Left kidney (tissue), 2 donors: Measurements from ENCODE around the gene RRP15. TPM values are rescaled to one million over a fixed set of nuclear protein-coding genes. Genes with fewer than 3 reads are reported as not detected.

Experiments used
- DNase-seq: peaks from one replicate; pipeline ENCODE4 v3.0.0-alpha.2; 2013
- polyA plus RNA-seq: library from polyadenylated mRNA; unstranded; fragments of 120-200 nt; gene quantifications from one replicate; pipeline ENCODE4 v1.2.1, GENCODE V29; 2013; ENCODE audit not compliant: insufficient read length

Gene RRP15
- polyA plus RNA-seq, 1 donor, result 27.4 TPM

DNA sequence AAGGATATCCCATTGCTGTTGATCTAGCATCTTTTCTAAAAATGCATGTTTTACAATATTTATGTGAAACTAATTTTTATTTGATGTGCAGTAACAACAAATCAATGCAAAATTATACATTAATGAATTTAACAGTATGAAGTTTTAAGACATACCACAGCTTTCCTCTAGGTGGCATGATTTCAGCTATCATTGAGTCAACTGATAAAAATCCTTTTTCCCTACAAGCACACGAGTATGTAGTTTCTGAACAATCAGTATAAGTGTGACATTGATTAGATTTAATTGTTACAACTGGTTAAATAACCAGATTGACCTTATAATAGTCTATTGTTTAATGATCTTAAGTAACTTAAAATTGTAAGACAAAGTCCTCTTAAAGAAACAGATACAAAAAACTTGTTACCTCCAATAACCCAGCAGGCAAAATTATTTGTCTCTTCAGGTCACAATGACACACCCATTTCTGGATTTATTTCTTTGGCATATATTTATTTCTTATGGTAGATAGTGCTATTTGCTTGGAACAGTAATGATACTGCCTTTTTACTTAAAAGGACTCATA lies 54.3 kb downstream of the RRP15 start:
- peak; percentile 42 for DNase-seq

DNA sequence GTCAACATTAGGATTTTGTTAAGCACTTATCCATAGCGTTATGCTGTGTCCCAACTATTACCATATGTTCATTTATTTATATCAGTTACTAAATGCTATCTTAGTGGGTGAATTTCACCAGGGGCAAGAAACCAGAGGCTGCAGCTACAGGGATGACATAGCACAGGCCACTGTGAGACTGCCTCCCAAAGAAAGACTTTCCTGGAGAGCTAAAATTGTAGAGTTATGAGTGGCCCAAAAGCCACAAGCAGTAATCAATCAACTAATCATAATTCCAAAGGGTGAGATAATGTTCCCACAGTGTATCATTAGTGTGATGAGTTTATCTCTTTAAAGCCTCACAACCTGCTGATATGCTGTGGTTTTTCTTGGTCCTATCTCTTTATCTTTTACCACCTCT lies 56.2 kb downstream of the RRP15 start:
- no peak for DNase-seq

- DNase-seq, result no peak
Measured at GRCh38 chr1:218342091-218342490, 57.0 kb downstream of the RRP15 start.

DNA sequence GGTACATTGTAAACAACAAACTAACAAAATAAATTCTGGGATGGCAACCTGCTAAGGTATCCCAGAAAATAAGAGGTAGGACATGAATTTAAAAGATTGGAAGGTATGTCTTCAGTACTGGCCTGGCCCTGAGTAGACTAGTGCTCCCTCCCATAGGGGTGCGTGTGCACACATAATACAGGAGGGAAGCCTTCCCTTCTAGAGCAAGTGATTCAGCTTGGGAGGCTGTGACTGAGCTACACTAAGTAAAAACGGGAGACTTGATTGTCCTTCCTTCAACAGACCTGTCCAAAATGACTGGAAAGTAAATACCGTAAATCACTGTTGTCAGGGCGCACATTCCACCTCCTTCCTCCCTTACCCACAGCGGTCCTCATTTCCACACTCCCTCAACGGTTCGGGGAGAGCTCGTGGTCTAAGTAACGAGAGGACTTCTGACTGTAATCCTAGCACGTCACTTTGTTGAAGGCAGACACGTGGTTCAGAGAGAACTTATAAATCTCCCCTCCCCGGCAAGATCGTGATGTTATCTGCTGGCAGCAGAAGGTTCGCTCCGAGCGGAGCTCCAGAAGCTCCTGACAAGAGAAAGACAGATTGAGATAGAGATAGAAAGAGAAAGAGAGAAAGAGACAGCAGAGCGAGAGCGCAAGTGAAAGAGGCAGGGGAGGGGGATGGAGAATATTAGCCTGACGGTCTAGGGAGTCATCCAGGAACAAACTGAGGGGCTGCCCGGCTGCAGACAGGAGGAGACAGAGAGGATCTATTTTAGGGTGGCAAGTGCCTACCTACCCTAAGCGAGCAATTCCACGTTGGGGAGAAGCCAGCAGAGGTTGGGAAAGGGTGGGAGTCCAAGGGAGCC lies 60.0 kb downstream of the RRP15 start, which contains the start of gene TGFB2:
TSS of gene TGFB2 (plus strand) at position 523 of the 859 bp plus-strand sequence. CDS start 1,366 bp downstream, outside the sequence.
- peak; percentile 66 for DNase-seq

DNA sequence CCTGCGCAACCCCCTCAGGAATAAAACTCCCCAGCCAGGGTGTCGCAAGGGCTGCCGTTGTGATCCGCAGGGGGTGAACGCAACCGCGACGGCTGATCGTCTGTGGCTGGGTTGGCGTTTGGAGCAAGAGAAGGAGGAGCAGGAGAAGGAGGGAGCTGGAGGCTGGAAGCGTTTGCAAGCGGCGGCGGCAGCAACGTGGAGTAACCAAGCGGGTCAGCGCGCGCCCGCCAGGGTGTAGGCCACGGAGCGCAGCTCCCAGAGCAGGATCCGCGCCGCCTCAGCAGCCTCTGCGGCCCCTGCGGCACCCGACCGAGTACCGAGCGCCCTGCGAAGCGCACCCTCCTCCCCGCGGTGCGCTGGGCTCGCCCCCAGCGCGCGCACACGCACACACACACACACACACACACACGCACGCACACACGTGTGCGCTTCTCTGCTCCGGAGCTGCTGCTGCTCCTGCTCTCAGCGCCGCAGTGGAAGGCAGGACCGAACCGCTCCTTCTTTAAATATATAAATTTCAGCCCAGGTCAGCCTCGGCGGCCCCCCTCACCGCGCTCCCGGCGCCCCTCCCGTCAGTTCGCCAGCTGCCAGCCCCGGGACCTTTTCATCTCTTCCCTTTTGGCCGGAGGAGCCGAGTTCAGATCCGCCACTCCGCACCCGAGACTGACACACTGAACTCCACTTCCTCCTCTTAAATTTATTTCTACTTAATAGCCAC lies 60.7 kb downstream of the RRP15 start:
- DNase-seq, result peak; percentile 59

DNA sequence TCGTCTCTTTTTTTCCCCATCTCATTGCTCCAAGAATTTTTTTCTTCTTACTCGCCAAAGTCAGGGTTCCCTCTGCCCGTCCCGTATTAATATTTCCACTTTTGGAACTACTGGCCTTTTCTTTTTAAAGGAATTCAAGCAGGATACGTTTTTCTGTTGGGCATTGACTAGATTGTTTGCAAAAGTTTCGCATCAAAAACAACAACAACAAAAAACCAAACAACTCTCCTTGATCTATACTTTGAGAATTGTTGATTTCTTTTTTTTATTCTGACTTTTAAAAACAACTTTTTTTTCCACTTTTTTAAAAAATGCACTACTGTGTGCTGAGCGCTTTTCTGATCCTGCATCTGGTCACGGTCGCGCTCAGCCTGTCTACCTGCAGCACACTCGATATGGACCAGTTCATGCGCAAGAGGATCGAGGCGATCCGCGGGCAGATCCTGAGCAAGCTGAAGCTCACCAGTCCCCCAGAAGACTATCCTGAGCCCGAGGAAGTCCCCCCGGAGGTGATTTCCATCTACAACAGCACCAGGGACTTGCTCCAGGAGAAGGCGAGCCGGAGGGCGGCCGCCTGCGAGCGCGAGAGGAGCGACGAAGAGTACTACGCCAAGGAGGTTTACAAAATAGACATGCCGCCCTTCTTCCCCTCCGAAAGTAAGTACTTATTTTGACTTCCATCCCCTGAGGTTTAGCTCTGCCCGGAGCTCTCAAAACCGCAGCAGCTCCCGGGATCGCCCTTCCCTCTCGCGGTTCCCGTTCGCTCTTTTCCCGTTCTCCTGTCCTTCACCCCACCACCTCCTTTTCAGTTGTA lies 61.5 kb downstream of the RRP15 start:
- DNase-seq, result no peak

- no peak for DNase-seq
Measured at GRCh38 chr1:218347336-218347722, 62.2 kb downstream of the RRP15 start.

DNA sequence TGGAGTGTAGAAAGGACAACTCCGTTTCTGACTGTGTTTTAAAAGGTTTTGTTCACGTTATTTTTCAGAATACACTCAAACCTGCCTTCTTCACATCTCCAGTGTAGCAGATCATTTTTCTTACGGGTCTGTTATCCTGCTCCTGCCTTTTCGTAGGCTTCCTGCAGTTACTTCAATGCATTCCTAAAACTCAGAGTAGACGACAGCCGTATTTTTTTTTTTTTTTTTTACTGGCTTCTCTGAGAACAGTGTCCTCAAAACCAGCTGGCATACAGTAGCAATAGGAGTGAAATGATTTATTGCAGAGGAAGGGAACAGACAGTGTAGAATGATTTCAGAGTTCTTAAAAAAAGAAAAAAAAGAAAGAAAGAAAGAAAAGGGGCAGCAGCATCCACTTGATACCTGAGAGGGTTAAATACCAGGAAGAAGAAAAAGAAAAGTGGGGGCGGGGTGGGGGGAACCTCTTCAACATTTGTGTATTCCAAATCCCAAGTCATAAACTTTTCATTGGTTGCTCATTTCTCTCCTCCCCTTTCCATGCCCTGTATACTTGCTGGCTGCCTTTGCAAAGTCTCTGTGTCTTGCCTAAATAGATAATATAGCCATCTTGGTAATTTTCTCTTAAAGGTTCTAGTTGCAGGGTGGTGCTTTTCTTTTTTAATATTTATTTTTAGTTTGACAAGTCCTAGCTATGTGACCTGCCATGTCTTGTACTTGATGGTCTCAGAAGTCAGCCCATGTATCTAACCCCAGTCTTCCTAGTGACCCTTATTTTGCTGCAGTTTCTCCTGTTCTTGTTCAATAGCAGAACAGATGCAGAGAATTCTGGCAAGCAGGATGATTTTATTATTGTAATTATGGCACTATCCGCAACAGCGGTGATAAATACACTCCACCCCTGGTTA lies 62.9 kb downstream of the RRP15 start:
- no peak for DNase-seq

DNA sequence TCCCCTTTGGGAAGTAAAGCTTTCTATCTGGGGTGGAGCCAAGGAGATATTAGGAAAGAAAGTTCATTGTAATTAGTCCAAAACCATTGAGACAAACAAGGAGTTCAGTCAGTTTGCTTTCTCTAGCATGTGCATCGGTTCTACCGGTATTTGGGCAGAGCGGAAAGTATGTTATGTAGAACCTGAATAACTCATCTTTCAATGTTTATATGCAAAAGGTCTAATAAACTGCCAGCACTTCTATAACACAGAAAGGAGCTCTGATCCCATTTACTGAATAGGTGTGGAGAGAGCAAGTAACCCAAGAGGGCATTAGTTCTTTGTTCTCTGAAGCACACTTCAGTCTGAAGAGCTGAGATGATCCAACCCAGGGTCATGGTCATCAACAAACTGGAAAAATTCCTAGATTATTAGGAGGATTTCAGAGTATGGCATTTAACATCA lies 63.6 kb downstream of the RRP15 start:
- no peak for DNase-seq

GRCh38 chr1:218349348-218350034 lies 64.4 kb downstream of the RRP15 start:
- no peak for DNase-seq

DNA sequence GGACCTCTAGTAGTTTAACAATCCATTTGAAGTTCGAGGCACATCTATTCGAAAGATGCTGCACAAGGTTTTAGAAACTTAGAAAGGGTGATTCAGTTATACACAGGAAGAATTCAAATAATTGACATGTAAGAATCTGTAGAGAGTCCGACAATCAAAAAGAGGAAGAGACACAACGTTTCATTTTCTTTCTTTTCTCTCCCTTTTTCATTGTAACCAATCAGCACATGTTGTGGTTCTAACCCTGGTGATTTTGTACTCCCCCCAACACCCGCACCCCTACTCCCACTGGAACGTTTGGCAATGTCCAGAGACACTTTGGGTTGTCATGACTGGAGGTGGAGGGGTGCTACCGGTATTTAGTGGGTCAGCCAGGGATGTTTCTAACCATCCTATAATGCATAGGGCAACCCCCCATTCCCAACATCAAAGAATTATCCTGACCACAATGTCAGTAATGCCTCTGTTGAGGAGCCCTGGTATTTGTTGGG lies 65.0 kb downstream of the RRP15 start:
- DNase-seq, result no peak

- DNase-seq, result no peak
Measured at GRCh38 chr1:218350801-218351266, 65.7 kb downstream of the RRP15 start.

- DNase-seq, result no peak
Measured at GRCh38 chr1:218351391-218352074, 66.4 kb downstream of the RRP15 start.

GRCh38 chr1:218352075-218352438 lies 67.0 kb downstream of the RRP15 start:
- no peak for DNase-seq

DNA sequence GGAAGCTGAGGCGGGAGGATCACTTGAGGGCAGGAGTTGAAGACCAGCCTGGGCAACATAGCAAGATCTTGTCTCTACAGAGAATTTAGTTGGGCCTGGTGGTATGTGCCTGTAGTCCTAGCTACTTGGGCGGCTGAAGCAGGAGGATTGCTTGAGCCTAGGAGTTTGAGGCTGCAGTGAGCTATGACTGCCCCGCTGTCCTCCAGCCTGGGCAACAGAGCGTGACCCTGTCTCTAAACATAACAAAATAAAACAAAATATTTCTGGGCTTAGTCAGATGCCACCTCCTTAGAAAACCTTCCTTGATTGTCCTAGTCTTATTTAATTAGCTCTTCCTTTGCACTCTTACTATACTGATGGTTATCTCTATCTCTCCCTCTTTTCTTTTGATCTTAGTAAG lies 68.6 kb downstream of the RRP15 start:
- DNase-seq, result no peak

DNA sequence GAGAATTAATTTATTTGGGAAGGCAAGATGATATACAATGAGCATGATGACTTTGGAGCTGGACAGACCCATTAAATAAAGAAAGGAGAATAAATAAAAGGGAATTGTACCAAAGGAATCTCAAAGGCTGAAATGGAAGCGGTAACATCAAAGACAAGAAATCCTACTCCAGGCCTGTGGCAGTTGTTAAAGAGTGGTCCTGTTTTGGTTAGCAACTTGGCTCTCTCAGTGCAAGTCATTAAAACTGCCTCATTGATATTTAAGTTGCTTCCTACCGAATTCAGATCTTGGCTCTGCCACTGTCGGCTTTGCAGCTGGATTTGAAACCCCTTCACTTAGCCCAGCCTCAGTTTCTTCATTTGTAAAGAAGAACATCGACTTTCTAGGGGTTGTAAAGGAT lies 70.2 kb downstream of the RRP15 start:
- no peak for DNase-seq

- no peak for DNase-seq
Measured at GRCh38 chr1:218357211-218357892, 72.3 kb downstream of the RRP15 start.

DNA sequence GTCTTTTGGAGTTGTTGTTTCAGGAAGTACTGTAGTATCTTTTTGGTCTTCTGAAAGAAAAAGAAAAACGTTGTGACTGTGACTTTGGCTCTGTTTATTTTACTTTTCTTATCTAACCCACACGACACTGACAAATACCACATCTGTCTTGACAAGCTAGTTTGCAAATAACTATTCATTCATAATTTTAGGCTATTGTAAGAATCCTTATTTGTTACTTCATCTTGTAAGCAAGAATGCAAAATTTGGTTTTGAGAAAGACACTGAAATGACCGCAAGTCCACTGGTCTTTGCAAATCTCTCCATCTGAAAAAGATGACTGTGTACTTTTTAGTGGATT lies 72.8 kb downstream of the RRP15 start:
- DNase-seq, result no peak
